MM.1S (cell line): Measurements from ENCODE around the gene AQP1.

Experiments
- DNase-seq: peaks from one replicate; pipeline ENCODE4 v3.0.0-alpha.2; 2015
- H2AFZ ChIP-seq: fragments of 300-600 bp; sonication (generic); 2 replicates; pipeline ENCODE4 v1.6.0; 2016; ENCODE audit warnings: antibody characterized with exemption, low read length
- H3F3A ChIP-seq: fragments of 300-600 bp; sonication (generic); 2 replicates; pipeline ENCODE4 v1.6.1; 2016; ENCODE audit warnings: mild to moderate bottlenecking, antibody characterized with exemption, low read length, moderate library complexity, mixed read lengths; ENCODE audit not compliant: insufficient read depth
- H3K27ac ChIP-seq: fragments of 300-600 bp; sonication (generic); 2 replicates; pipeline ENCODE4 v1.5.1; 2016; ENCODE audit warnings: mild to moderate bottlenecking, low read length
- H3K27me3 ChIP-seq: fragments of 300-600 bp; sonication (generic); replicated peaks from 2 replicates; pipeline ENCODE4 v1.6.0; 2016; ENCODE audit warnings: low read length; ENCODE audit not compliant: insufficient read depth
- H3K36me3 ChIP-seq: fragments of 300-600 bp; sonication (generic); replicated peaks from 2 replicates; pipeline ENCODE4 v1.6.1; 2016; ENCODE audit warnings: mild to moderate bottlenecking, low read length, mixed read lengths; ENCODE audit not compliant: insufficient read depth
- H3K4me1 ChIP-seq: fragments of 300-600 bp; sonication (generic); 2 replicates; pipeline ENCODE4 v1.6.1; 2016; ENCODE audit warnings: low read length, mixed read lengths
- H3K4me2 ChIP-seq: fragments of 300-600 bp; sonication (generic); 2 replicates; pipeline ENCODE4 v1.6.0; 2016; ENCODE audit warnings: low read depth, low read length
- H3K4me3 ChIP-seq: fragments of 300-600 bp; sonication (generic); 2 replicates; pipeline ENCODE4 v1.5.1; 2016; ENCODE audit warnings: low read length, mixed read lengths
- H3K79me2 ChIP-seq: fragments of 300-600 bp; sonication (generic); 2 replicates; pipeline ENCODE4 v1.6.1; 2016; ENCODE audit warnings: mixed run types, low read length, mixed read lengths
- H3K9ac ChIP-seq: fragments of 300-600 bp; sonication (generic); 2 replicates; pipeline ENCODE4 v1.6.1; 2016; ENCODE audit warnings: low read length, mixed read lengths
- H3K9me2 ChIP-seq: fragments of 300-600 bp; sonication (generic); replicated peaks from 2 replicates; pipeline ENCODE4 v1.6.1; 2016; ENCODE audit warnings: mild to moderate bottlenecking, low read length, mixed read lengths; ENCODE audit not compliant: insufficient read depth
- H3K9me3 ChIP-seq: fragments of 300-600 bp; sonication (generic); replicated peaks from 2 replicates; pipeline ENCODE4 v1.6.1; 2016; ENCODE audit warnings: mild to moderate bottlenecking, low read length, mixed read lengths; ENCODE audit not compliant: insufficient read depth
- H4K20me1 ChIP-seq: fragments of 300-600 bp; sonication (generic); 2 replicates; pipeline ENCODE4 v1.6.1; 2016; ENCODE audit warnings: mild to moderate bottlenecking, low read length, moderate library complexity, mixed read lengths; ENCODE audit not compliant: insufficient read depth
- EZH2 ChIP-seq: fragments of 300-600 bp; sonication (generic); optimal IDR thresholded peaks from 2 replicates; pipeline ENCODE3; 2017; ENCODE audit warnings: low read depth, mild to moderate bottlenecking, antibody characterized with exemption, low read length, mixed read lengths
- EZH2phosphoT487 ChIP-seq: fragments of 300-600 bp; sonication (generic); IDR thresholded peaks from 2 replicates; pipeline ENCODE4 v1.6.1; 2018; ENCODE audit warnings: antibody characterized with exemption, low read length
- TF ChIP-seq, protein P1 (sequence below): fragments of 300-600 bp; sonication (generic); IDR thresholded peaks from 2 replicates; pipeline ENCODE4 v1.5.1; 2016; ENCODE audit warnings: antibody characterized with exemption, low read length, mixed read lengths

AQP1 gene

DNA sequence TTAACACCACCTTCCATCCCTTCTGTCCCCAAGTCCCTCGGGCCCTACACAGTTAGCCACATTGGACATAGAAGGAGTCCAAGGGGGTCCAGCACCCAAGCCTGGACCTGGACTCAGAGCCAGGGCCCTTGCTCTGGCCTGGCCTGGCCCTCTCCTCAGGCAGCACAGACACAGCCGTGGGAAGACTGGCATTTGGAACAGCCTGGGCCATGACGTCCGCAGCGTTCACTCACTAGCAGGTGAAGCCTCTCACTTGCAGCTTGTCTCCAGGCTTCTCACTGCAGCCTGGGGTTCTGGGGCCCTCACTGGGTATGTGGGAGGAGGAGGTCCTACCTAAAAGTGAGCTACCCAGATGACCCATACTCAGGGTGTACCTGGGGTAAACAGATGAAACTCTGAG lies 33.7 kb upstream of the AQP1 start:
- H3K79me2 ChIP-seq: no peaks in the 10 kb centered on the region
- H3K4me1 ChIP-seq: no peaks in the 10 kb centered on the region
- no peaks in the 10 kb centered on the region for H3K36me3 ChIP-seq
- no peak overlapping the region for H3K27ac ChIP-seq
- H3K27me3 ChIP-seq: no peaks in the 10 kb centered on the region
- no peak for DNase-seq
- no peaks in the 10 kb centered on the region for H3K9me3 ChIP-seq
- H3F3A ChIP-seq: no peaks in the 10 kb centered on the region
- H3K4me3 ChIP-seq: no peak overlapping the region
- H3K4me2 ChIP-seq: no peak overlapping the region
- TF ChIP-seq EZH2phosphoT487 (no peak), EZH2 (no peak)
- TF ChIP-seq, protein P1, sequence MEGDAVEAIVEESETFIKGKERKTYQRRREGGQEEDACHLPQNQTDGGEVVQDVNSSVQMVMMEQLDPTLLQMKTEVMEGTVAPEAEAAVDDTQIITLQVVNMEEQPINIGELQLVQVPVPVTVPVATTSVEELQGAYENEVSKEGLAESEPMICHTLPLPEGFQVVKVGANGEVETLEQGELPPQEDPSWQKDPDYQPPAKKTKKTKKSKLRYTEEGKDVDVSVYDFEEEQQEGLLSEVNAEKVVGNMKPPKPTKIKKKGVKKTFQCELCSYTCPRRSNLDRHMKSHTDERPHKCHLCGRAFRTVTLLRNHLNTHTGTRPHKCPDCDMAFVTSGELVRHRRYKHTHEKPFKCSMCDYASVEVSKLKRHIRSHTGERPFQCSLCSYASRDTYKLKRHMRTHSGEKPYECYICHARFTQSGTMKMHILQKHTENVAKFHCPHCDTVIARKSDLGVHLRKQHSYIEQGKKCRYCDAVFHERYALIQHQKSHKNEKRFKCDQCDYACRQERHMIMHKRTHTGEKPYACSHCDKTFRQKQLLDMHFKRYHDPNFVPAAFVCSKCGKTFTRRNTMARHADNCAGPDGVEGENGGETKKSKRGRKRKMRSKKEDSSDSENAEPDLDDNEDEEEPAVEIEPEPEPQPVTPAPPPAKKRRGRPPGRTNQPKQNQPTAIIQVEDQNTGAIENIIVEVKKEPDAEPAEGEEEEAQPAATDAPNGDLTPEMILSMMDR: no peak
- H2AFZ ChIP-seq: no peak overlapping the region
- H4K20me1 ChIP-seq: no peaks in the 10 kb centered on the region
- H3K9ac ChIP-seq: no peak overlapping the region
- H3K9me2 ChIP-seq: no peaks in the 10 kb centered on the region

DNA sequence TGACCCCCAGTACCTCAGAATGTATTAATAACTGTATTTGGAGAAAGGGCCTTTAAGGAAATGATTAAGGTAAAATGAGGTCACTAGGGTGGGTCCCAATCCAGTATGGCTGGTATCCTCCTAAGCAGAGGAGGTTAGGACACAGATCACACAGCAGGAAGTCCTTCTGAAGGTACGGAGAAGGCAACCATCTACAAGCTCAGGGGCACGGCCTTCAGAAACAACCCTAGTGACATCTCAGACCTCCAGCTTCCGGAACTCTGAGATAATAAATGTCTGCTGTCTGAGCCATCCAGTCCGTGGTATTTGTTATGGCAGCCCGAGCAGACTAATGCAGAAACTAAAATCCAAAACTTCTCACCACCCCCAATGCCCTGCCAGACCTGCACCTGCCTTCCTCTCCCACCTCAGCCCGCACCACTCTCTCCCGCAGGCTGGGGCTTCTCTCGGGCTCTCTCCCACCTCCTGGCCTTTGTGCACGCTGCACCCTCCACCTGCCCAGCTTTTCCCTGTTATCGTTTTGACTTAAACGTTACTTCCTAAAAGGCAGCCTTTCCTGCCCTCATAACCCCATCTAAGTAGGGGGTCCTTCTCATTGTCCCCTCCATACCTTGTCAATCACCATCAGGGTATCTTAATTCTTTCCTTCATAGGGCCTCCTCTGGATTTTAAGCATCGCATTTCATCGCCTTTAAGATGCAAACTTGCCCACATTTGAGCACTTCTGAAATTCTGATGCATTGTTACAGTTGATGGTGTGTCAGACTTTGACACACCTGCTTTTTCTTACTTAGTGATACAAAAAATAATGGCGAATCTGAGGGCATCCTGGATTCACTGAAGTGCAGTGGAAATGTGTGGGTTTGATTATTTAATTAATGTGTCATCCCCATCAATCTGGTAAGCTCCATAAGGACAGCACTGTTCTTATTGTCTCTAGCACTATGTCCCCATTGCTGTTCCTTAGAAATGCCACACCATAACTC lies 32.2 kb upstream of the AQP1 start:
- no peak overlapping the region for H2AFZ ChIP-seq
- no peak overlapping the region for H3K9ac ChIP-seq
- H3K27ac ChIP-seq: no peak overlapping the region
- no peaks in the 10 kb centered on the region for H3K4me1 ChIP-seq
- no peak overlapping the region for H3K4me2 ChIP-seq
- no peaks in the 10 kb centered on the region for H3K79me2 ChIP-seq
- H4K20me1 ChIP-seq: no peaks in the 10 kb centered on the region
- no peak overlapping the region for H3K4me3 ChIP-seq
- TF ChIP-seq, protein P1: no peak
- TF ChIP-seq EZH2: no peak
- no peak for TF ChIP-seq EZH2phosphoT487
- no peaks in the 10 kb centered on the region for H3K36me3 ChIP-seq
- H3K9me3 ChIP-seq: no peaks in the 10 kb centered on the region
- H3F3A ChIP-seq: no peaks in the 10 kb centered on the region
- no peaks in the 10 kb centered on the region for H3K9me2 ChIP-seq
- no peak for DNase-seq
- H3K27me3 ChIP-seq: no peaks in the 10 kb centered on the region

GRCh38 chr7:30880125-30880720 lies 31.4 kb upstream of the AQP1 start:
- Histone ChIP-seq H3K4me2 (no peak overlapping the region), H3F3A (no peaks in the 10 kb centered on the region), H3K9me2 (no peaks in the 10 kb centered on the region), H3K79me2 (no peaks in the 10 kb centered on the region), H3K4me3 (no peak overlapping the region), H2AFZ (no peak overlapping the region), H3K4me1 (no peaks in the 10 kb centered on the region), H3K36me3 (no peaks in the 10 kb centered on the region), H3K27me3 (no peaks in the 10 kb centered on the region), H3K9ac (no peak overlapping the region), H3K9me3 (no peaks in the 10 kb centered on the region), H3K27ac (no peak overlapping the region), H4K20me1 (no peaks in the 10 kb centered on the region)
- TF ChIP-seq, protein P1: no peak
- no peak for TF ChIP-seq EZH2phosphoT487
- no peak for TF ChIP-seq EZH2
- DNase-seq: no peak
